GM18909 (cell line): ENCODE results near the gene PRCC.
"Not testable (repeated sequence)": the region's sequence is repeated elsewhere in the genome, so short reads cannot be mapped to it uniquely, and the experiment has no call there.

Experiments
- ATAC-seq: cut with Tn5 transposase; IDR thresholded peaks from one replicate; pipeline ENCODE4 v1.9.1; 2021; ENCODE audit warnings: mild to moderate bottlenecking; ENCODE audit not compliant: unreplicated experiment, poor library complexity

Gene PRCC

GRCh38 chr1:156757572-156758253 is 9.6 kb upstream of the PRCC start:
- not testable (repeated sequence) for ATAC-seq

- no peak for ATAC-seq
Observed at GRCh38 chr1:156760092-156760795, 7.1 kb upstream of the PRCC start.

- ATAC-seq, result no peak
Observed at GRCh38 chr1:156760796-156761104, 6.6 kb upstream of the PRCC start.

- ATAC-seq, result not testable (repeated sequence)
Observed at GRCh38 chr1:156765136-156765535, 2.2 kb upstream of the PRCC start.

- ATAC-seq, result no peak
Observed at GRCh38 chr1:156765666-156766065, 1.7 kb upstream of the PRCC start.

GRCh38 chr1:156766298-156767100 is 836 bp upstream of the PRCC start:
- peak; percentile 13 for ATAC-seq

GRCh38 chr1:156767879-156768604 is 707 bp downstream of the PRCC start:
- ATAC-seq, result peak; percentile 3

GRCh38 chr1:156768610-156769295 is 1.4 kb downstream of the PRCC start:
- ATAC-seq, result no peak

- no peak for ATAC-seq
Observed at GRCh38 chr1:156772222-156772621, 4.9 kb downstream of the PRCC start.

- ATAC-seq, result no peak
Observed at GRCh38 chr1:156772728-156773497, 5.6 kb downstream of the PRCC start.

GRCh38 chr1:156773607-156774006 is 6.3 kb downstream of the PRCC start:
- no peak for ATAC-seq

GRCh38 chr1:156775799-156776198 is 8.5 kb downstream of the PRCC start:
- ATAC-seq, result no peak

GRCh38 chr1:156776942-156777341 is 9.6 kb downstream of the PRCC start:
- ATAC-seq, result no peak

GRCh38 chr1:156777573-156777972 is 10.2 kb downstream of the PRCC start:
- ATAC-seq, result no peak

- ATAC-seq, result no peak
Observed at GRCh38 chr1:156781585-156782186, 14.4 kb downstream of the PRCC start.

- ATAC-seq, result no peak
Observed at GRCh38 chr1:156785458-156785857, 18.1 kb downstream of the PRCC start.

GRCh38 chr1:156786640-156787039 is 19.3 kb downstream of the PRCC start:
- ATAC-seq, result no peak

- ATAC-seq, result no peak
Observed at GRCh38 chr1:156788136-156788535, 20.8 kb downstream of the PRCC start.
